ENCODE results near the gene SRGAP3.
"Not testable (repeated sequence)": the region's sequence is repeated elsewhere in the genome, so short reads cannot be mapped to it uniquely, and the experiment has no call there.

The SRGAP3 gene

DNA sequence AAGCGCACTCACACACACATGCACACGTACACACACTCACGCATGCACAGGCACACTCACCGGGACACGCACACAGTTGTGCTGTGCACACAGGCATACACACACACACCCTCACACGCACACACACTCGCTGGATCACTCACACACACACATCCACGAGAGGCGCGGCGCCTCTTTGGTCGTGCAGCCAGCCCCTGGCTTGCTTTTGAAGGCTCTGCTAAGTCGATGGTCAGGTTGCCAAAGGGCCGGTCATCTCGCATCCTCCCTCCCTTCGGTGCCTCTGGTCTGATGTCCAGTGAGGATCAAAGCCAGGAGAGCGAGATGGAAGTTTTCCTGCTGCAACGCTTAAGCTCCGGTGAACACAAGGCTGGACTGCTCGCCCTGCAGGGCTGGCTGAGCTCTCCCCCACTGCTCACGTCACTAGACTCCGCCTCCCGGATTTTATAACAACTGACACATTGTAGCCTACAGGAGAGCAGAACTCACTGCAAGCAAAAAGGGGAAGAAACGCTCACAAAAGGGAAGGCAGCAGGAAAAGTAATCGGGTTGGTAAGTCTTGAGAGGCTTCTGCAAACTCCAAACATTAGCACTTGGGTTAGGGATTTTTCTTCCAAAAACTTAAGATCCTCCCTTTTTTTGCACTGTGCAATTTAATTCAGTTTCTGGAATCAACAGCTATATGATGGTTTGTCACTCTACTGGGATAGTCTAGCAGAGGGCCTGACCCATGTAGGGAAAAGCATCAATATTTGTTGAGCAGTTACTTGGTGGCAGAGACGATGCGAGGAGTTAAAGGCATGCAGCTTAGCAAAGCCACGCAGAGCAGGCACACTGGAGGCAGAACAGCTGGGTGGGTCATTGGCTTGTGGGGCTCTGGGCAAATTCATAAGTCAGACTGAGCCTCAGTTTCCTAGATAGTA, at the start of gene SRGAP3:
SRGAP3 (minus strand) TSS at position 374 of the 920 bp plus-strand sequence. CDS start 695 bp downstream, outside the sequence.
- DNase-seq (ENCODE audit: low read depth), result peak; percentile 90

DNA sequence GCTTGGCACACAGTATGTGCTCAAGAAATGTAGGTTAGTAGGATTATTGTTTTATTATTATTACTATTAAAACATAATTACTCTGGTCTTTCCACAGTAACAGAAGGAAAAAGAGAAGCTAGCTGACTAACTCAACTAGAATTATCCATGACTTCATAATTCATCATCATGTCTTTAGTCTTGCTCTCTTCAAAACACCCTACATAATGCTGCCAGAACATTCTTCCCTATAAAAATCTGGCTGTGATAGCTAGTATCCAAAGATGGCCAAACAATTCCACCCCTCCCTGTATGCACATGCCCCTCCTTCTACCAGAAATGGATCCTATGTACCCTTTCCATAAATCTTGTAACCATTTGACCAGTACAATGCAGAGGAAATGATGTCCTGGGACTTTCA, 48.8 kb upstream of the SRGAP3 start:
- DNase-seq (ENCODE audit: low read depth), result peak; percentile 52

DNA sequence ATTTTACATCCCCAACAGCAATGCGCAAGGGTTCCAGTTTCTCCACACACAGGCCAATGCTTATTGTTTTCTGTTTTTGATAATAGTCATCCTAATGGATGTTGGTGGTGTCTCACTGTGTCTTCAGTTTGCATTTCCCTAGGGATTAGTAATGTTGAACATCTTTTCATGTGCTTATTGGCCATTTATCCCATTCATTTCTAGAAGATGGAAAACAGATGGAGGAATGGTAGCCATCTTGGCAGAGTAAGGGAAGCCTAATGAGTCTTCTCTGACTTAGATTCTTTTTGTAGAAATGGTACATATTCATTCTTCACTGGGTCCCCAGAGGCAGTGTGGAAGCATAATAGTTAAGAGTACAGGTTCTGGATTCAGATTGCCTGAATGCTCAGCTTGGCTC, 46.8 kb upstream of the SRGAP3 start:
- no peak for DNase-seq (ENCODE audit: low read depth)

DNA sequence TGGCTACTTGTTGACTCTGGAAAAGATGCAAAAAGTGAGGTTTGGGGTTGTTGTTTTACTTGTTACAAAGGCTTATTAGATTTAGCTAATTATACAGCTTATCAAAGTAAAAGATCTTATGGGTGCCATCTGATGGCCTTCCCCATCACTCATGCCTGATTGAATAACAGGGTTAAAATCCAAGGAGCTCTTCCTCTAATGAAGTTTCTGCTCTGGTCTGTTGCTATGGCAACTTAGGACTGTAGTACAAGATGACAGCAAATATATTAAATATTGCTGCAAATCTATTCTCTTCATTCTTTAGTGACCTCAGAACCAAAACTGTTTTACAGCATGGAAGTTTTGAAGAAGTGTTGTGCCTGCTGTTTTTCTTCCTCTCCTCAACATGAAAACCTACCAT, 45.6 kb upstream of the SRGAP3 start:
- DNase-seq (ENCODE audit: low read depth), result no peak

DNA sequence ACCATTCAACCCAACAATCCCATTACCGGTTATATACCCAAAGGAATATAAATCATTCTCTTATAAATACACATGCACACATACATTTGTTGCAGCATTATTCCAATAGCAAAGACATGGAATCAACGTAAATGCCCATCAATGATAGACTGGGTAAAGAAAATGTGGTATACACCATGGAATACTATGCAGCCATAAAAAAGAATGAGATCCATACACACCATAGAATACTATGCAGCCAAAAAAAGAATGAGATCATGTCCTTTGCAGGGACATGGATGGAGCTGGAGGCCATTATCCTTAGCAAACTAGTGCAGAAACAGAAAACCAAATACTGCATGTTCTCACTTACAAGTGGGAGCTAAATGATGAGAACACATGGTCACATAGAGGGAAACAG, 44.5 kb upstream of the SRGAP3 start:
- not testable (repeated sequence) for DNase-seq (ENCODE audit: low read depth)

DNA sequence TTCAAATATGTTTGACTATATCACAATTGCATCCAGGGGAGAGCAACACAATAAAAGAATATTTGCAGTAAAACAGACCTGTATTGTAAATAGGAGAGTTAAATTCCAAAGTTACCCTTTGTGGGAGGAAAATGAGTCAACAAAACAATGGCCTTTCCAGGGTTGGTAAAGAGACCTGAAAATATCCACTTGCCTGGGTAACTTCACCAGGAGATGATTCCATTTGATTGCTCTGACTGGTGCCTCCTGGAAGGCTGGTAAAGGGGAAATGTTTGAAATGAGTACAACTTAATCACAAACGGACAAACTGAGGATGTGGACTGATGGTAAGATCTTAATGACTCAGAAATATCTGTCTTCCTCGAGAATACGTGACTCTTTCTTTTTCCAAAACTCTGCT, 43.6 kb upstream of the SRGAP3 start:
- no peak for DNase-seq (ENCODE audit: low read depth)

DNA sequence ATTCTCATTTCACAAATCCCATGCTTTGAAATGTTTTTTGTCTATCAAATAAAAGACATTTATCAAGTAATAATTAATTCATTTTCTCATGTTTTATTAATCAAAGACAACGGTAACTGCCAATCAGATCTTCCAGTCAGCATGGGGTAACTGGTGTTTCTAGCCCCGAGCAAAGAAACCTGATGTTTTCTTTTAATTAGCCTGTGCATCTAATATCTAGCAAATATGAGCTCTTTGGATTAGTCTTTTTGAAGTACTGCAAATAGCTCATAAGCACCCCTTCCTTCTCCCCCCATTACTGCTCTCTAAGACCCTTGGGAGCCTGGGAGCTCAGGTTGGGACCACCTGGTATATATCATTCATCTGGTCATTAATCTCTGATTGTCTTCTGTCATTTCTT, 43.1 kb upstream of the SRGAP3 start:
- no peak for DNase-seq (ENCODE audit: low read depth)

DNA sequence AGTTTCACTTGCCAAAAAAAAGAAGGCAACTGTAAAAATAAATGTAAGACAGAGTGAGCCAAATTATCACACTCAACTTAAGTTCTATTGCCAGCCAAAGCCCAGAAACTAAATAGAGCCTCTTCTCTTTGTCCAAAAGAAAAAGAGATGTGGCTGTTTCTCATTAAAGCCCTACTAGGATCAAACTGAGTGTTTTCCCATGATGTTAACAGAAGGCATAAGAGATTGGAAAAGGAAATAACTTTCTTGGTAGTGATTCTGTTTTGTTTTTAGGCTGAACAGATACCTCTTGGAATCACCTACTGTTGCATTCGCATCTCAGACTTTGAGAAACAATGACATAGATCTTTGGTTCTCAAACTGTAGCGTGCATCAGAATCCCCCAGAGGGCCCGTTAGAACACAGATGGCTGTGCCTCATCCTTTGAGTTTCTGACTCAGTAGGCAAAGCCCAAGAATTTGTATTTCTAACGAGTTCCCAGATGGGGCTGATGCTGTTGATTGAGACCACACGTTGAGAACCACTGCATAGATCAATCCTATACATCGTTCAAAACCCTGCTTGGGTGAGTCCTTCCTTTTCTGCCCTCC, 42.5 kb upstream of the SRGAP3 start:
- no peak for DNase-seq (ENCODE audit: low read depth)

DNA sequence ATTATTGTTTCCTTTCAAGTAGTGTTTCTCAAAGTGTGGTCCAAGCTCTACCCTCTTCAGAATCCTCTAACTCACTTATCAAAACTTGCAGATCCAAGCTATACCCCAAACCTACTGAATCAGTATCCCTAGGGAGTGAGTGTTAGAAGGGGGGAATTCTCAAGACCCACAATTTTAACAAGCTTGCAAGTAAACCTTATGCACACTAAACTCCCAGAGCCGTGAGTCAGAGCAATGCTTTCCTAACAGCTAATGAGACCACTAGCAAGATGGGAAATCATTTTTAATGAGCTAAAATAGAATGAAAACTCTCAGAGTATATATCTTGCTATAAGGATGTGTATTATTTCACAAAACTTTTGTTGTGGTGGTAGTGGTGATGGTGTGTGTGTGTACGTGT, 41.1 kb upstream of the SRGAP3 start:
- DNase-seq (ENCODE audit: low read depth), result no peak

DNA sequence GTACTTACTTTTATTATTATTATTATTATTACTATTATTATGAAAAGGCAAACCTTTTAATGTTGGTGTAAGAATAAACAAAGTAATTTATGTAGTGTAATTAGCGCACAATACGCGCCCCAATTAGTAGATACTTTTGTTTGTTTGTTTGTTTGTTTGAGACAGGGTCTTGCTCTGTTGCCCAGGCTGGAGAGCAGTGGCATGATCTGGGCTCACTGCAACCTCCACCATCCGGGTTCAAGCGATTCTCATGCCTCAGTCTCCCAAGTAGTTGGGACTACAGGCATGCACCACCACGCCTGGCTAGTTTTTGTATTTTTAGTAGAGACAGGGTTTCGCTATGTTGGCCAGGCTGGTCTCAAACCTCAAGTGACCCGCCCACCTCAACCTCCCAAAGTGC, 32.1 kb upstream of the SRGAP3 start:
- not testable (repeated sequence) for DNase-seq (ENCODE audit: low read depth)

DNA sequence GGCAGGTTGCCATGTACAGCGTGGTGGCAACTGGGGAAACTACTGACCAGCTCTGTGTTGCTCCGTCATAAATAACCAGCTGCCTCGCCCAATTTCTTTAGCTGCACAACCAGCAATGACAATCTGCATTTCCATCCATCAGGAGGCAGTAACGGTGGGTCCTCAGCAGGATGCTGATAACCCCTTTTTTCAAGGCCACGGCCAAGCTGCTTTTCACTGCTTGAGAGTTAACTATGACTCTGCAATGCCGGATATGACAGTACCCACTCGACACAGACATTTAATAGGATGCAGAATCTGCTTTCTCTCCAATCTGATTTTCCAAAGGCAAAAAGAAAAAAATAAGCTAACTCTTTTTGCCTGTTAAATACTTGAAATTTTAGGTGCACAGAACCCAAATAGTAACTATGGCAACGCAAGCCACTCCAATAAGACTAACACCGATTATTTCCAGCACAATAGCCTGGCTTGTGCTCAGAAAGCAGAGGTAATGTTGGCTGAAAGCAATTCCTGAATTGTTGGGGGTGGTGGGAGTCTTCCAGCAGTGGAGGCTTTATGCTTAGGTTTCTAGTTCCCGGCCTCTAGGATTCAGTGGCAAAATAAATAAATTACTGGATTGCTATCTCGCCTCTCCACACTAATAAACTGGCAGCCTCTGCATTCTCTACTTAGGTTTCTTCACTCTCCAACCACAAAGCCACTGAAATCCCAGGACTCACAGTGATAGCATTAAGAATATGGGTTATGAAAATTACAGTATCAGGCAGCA, 31.2 kb upstream of the SRGAP3 start:
- DNase-seq (ENCODE audit: low read depth), result peak; percentile 45

DNA sequence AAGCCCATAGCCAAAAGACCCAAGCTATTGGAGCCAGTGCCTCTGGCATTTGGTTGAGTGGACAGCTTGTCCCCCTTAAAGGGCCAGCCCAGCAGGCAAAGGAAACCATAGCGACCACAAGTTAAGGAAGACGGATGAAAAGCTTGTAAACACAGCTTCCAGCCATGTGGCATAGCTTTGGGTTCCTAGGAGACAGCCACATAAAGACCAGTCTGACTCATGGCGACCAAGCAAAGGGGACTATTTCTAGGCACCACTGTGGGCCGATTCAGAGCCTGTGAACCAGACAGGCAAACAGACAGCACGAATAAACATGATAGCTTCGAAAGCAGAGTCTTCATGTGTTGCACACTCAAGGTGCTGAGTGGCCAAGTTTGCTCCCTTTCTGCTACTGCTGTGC, 30.5 kb upstream of the SRGAP3 start:
- DNase-seq (ENCODE audit: low read depth), result peak; percentile 50

DNA sequence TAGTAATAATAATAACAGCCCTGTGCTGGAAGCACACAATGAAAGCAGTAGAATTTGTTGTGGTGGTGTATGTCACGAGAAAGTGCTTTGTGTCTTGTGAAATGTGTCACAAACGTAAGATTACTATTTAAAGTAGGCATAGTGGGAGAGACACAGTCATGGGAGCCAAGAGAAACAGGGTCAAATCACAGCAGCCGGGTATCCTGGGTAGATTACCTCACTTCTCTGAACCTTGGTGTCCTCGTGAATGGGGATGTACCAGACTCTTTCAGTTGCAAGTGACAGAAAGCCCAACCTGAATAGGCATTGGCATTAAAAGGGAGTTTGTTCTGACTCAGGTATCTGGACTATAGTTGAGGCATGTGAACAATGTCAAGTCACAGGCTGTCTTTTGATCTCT, 29.1 kb upstream of the SRGAP3 start:
- DNase-seq (ENCODE audit: low read depth), result no peak

DNA sequence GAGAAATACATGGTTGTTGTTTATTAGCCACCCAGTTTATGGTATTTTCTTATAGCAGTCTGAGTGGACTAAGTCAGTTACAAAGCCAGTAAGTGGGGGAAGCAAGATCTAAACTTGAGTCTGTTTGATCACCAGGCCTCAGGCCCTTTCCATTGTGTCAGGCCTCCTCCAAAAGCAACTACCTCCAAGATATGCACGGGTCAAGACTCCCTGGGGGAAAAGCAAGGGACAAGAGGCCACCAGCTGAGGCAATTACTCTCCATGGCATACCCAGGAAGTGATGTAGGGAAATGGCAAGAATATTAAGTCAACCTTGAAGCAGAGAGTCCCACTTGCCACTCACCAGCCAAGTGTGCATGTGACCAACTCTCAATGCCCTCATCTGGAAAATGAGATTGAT, 28.6 kb upstream of the SRGAP3 start:
- DNase-seq (ENCODE audit: low read depth), result no peak

DNA sequence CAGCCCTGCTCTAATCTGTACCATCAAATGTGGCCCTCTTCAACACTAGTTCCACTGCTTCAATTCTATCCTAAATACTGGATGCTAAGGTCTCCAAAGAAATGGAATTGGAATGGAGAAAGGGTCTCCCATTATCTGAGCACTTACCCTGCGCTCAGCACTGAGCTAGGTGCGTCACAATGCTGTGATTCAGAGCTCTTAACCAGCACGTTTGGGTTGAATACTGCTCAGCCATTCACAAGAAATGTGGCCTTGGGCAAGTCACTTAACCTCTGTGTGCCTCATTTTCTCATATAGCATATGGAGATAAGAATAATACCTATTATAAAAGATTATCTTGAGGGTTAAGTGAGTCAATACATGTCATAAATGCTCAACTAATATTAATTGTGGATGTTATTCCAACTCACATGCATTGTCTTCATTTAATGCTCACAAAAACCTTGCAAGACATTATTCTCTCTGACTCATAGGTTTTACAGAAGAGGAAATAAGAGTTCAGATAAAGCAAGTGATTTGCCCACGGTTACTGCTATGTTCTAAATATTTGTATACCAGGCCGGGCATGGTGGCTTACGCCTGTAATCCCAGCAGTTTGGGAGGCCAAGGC, 27.4 kb upstream of the SRGAP3 start:
- DNase-seq (ENCODE audit: low read depth), result no peak

DNA sequence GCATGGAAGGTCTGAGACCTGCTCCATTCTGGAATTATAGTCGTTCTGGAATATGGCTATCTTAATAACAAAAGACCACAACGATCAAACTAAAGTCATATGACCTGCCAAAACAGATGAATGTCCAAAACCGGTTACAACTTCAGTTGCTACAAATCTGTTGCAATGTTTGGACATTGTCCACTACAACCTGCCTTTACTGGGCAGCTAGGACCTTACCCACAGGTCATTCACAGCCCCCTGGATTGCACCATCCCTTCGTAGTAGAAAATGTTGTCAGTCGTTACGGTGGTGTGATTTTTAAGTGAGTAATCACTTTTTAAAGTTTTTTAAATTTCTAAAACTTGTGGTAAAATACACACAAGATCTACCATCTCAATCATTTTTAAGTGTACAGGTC, 22.5 kb upstream of the SRGAP3 start:
- DNase-seq (ENCODE audit: low read depth), result no peak

DNA sequence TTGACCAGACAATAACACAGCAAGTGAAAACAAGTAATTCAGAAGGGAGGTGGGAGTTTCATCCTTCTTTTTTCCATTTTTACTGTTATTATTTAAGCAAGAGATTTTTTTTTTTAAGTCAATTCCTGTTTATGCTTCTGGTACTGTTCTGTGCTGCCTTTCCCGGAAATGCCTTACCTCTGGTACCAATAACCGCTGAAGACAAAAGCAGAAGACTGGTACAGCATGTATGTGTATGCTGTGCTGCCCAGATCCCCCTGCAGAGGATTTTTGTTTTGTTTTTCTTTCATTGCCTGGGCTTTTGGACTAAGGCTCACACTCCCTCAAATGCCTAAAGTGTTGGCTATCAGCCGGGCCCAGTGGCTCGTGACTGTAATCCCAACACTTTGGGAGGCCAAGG, 21.3 kb upstream of the SRGAP3 start:
- DNase-seq (ENCODE audit: low read depth), result no peak

DNA sequence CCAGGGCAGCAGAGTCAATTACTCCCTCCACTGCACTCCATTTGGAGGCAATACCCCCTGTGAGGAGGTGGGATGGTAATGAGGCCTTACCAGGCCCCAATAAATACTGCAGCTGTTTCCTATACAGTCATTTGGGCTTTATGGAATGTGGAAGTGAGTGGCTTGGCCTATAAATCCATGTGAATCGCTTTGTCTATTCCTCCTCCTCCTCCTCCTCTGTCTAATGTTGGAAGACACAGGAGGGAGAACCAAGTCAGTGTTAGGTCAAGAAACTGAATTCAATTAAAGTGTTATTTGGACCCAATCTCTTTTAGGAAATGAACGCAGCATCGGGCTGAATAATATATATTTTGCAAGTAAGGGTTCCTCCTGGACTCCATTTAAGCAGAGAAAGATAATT, 17.3 kb upstream of the SRGAP3 start:
- no peak for DNase-seq (ENCODE audit: low read depth)

DNA sequence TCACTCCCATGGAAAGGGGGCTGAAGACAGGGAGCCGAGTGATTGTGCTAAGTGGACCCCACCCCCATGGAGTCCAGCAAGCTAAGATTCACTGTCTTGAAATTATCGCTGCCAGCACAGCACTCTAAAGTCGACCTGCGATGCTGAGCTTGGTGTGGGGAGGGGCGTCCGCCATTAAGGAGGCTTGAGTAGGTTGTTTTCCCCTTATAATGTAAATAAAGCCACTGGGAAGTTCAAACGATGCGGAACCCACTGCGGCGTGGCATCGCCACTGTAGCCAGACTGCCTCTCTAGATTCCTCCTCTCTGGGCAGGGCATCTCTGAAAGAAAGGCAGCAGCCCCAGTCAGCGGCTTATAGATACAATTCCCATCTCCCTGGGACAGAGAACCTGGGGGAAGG, 10.9 kb upstream of the SRGAP3 start:
- no peak for DNase-seq (ENCODE audit: low read depth)

DNA sequence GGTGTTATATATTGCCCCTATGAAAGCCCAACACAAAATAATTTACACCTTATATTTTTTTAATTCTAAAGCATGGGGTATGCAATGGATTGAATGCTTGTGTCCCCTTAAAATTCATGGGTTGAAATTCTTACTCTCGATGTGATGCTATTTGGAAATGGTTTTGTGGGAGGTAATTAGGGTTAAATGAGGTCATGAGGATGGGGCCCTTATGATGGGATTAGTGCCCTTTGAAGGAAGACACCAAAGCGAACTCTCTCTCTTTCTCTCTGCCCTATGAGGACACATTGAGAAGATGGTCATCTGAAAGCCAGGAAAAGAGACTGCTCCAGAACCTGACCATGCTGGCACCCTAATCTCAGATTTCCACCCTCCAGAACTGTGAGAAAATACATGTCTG, 7.6 kb upstream of the SRGAP3 start:
- no peak for DNase-seq (ENCODE audit: low read depth)

DNA sequence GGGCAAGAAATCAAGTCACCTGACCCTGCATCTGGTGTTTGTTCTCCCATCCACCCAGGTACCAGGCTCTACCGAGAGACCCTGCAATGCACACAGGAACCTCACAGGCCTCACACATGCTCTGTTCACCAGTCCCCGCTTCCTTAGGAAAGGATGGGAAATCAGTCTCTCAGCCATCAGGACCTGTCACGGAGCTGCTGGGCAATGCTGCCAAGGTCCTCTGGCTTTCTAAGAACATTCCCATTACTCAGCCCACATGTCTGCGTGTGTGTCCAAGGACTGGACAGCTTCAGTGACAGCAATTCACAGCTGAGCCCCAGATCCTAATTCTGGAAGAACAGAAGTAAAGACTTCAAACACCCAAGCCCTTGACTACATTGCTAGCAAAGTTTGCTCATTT, 6.5 kb upstream of the SRGAP3 start:
- DNase-seq (ENCODE audit: low read depth), result no peak

DNA sequence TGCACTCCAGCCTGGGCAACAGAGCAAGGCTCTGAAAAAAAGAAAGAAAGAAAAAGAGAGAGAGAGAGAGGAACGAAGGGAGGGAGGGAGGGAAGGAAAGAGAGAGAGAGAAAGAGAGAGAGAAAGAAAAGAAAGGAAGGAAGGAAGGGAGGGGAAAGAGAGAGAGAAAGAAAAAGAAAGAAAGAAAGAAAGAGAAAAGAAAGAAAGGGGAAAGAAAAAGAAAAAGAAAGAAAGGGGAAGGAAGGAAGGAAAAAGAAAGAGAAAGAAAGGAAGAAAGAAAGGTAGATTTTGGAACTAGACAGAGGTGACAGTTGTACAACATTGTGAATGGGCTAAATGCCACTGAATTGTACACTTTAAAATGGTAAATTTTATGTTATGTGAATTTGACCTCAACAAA, 5.3 kb upstream of the SRGAP3 start:
- no peak for DNase-seq (ENCODE audit: low read depth)

DNA sequence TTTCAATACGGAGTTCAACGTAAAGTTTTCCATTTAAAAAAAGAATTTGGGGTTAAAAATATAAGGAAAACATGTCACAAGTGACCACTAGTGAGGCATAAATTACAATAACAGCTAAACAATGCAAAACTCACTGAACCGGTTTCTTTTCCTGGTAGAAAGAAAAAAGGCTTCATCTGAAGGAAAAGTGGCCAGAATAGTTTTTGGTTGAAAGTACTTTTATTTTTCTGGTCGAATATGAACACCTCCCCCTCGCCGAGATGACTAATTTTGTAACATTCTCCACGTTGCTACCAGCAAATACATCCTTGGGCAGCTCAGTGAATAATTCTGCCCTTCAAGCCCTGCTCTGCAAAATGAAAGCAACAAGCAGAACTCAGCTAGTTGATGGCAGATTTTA, 3.9 kb upstream of the SRGAP3 start:
- peak; percentile 34 for DNase-seq (ENCODE audit: low read depth)

Measured in stromal cell of bone marrow (primary cell).